Gastrocnemius medialis (tissue), 4 donors: ENCODE results near the gene STX11.

Source experiments
- CTCF ChIP-seq, 5 experiments: fragments of 450-650 bp in 3 of 5; fragments of 200-600 bp in 2 of 5; sonication (generic) in 2 of 5; IDR thresholded peaks in 4 of 5; conservative IDR thresholded peaks in 1 of 5; 1 replicate in 4 of 5; 2 replicates in 1 of 5; pipeline ENCODE4 v1.5.1; 2016 to 2019; ENCODE audit warnings: antibody characterized with exemption in 5 of 5, mild to moderate bottlenecking in 3 of 5, moderate library complexity in 3 of 5
- POLR2A ChIP-seq, 2 donors: fragments of 450-650 bp; IDR thresholded peaks; one replicate each; pipeline ENCODE4 v1.6.1; 2017; ENCODE audit warnings: antibody characterized with exemption in 2 of 2, mild to moderate bottlenecking in 2 of 2, moderate library complexity in 2 of 2

- no peak for TF ChIP-seq POLR2A (IDR thresholded peaks at IDR 0.05)
- no peak for TF ChIP-seq CTCF (IDR thresholded peaks at IDR 0.05 in 4 of 5, conservative IDR thresholded peaks at IDR 0.05 in 1 of 5)
Measured at GRCh38 chr6:144159742-144160141, 9.4 kb downstream of the STX11 start.
